GM23338 (cell line): ENCODE data around the gene NEU2. TPM values are rescaled to one million over a fixed set of nuclear protein-coding genes. Genes with fewer than 3 reads are reported as not detected.

Experiments used
- ATAC-seq: fragments of 200-7000 bp; cut with Tn5 transposase; 3 replicates; pipeline ENCODE4 v1.9.1; 2020
- DNase-seq: peaks from one replicate; pipeline ENCODE4 v3.0.0-alpha.2; 2015; ENCODE audit warnings: low spot score
- H2AFZ ChIP-seq: fragments of 200-600 bp; sonication (generic); 2 replicates; pipeline ENCODE4 v1.8.0; 2016; ENCODE audit warnings: antibody characterized with exemption, mild to moderate bottlenecking, moderate library complexity
- H3F3A ChIP-seq: fragments of 200-600 bp; sonication (generic); replicated peaks from 2 replicates; pipeline ENCODE4 v1.8.0; 2017; ENCODE audit warnings: antibody characterized with exemption, mixed run types, low read depth
- H3K27ac ChIP-seq: fragments of 200-600 bp; sonication (generic); 2 replicates; pipeline ENCODE4 v1.6.1; 2016; ENCODE audit warnings: low read depth
- H3K27me3 ChIP-seq: fragments of 200-600 bp; sonication (generic); 2 replicates; pipeline ENCODE4 v1.8.0; 2016; ENCODE audit warnings: mild to moderate bottlenecking, mixed run types, moderate library complexity; ENCODE audit not compliant: insufficient read depth
- H3K36me3 ChIP-seq: fragments of 200-600 bp; sonication (generic); 2 replicates; pipeline ENCODE4 v1.8.0; 2016; ENCODE audit warnings: mild to moderate bottlenecking; ENCODE audit not compliant: insufficient read depth
- H3K4me1 ChIP-seq: fragments of 200-600 bp; sonication (generic); 2 replicates; pipeline ENCODE4 v1.8.0; 2016; ENCODE audit warnings: mild to moderate bottlenecking, moderate library complexity; ENCODE audit not compliant: insufficient read depth
- H3K4me2 ChIP-seq: fragments of 200-600 bp; sonication (generic); 2 replicates; pipeline ENCODE4 v1.7.1; 2017; ENCODE audit warnings: mixed run types
- H3K4me3 ChIP-seq: fragments of 200-600 bp; sonication (generic); 2 replicates; pipeline ENCODE4 v1.6.1; 2016; ENCODE audit warnings: mixed run types
- H3K79me2 ChIP-seq: fragments of 200-600 bp; sonication (generic); replicated peaks from 2 replicates; pipeline ENCODE4 v1.8.0; 2017; ENCODE audit warnings: mild to moderate bottlenecking; ENCODE audit not compliant: insufficient read depth
- H3K9me2 ChIP-seq: fragments of 200-600 bp; sonication (generic); 2 replicates; pipeline ENCODE4 v1.8.0; 2017; ENCODE audit not compliant: insufficient read depth
- H4K20me1 ChIP-seq: fragments of 200-600 bp; sonication (generic); replicated peaks from 2 replicates; pipeline ENCODE4 v1.8.0; 2017; ENCODE audit warnings: mild to moderate bottlenecking; ENCODE audit not compliant: insufficient read depth
- H3K27ac Mint-ChIP-seq: 2 replicates; pipeline ENCODE4 v1.8.0; 2020; ENCODE audit warnings: inconsistent platforms, mild to moderate bottlenecking, moderate library complexity, mixed read lengths
- H3K27me3 Mint-ChIP-seq: 3 replicates; pipeline ENCODE4 v1.8.0; 2022; ENCODE audit warnings: low read depth, mild to moderate bottlenecking, moderate library complexity, mixed read lengths, inconsistent platforms; ENCODE audit not compliant: insufficient read depth, poor library complexity
- H3K36me3 Mint-ChIP-seq: 3 replicates; pipeline ENCODE4 v1.8.0; 2021; ENCODE audit warnings: low read depth, mild to moderate bottlenecking, inconsistent platforms, moderate library complexity, mixed read lengths
- H3K4me1 Mint-ChIP-seq: 3 replicates; pipeline ENCODE4 v1.8.0; 2020; ENCODE audit warnings: mild to moderate bottlenecking, inconsistent platforms, mixed read lengths
- H3K4me3 Mint-ChIP-seq: 3 replicates; pipeline ENCODE4 v1.8.0; 2021; ENCODE audit warnings: moderate library complexity, mild to moderate bottlenecking, inconsistent platforms, mixed read lengths
- H3K9me3 Mint-ChIP-seq: 3 replicates; pipeline ENCODE4 v1.8.0; 2020; ENCODE audit warnings: moderate library complexity, mild to moderate bottlenecking, inconsistent platforms, mixed read lengths
- EZH2 ChIP-seq: fragments of 200-600 bp; sonication (generic); IDR thresholded peaks from one replicate; pipeline ENCODE4 v1.8.0; 2017; ENCODE audit warnings: antibody characterized with exemption, mild to moderate bottlenecking, low read depth; ENCODE audit not compliant: unreplicated experiment
- EZH2phosphoT487 ChIP-seq: fragments of 200-600 bp; sonication (generic); IDR thresholded peaks from one replicate; pipeline ENCODE4 v1.8.1; 2018; ENCODE audit warnings: antibody characterized with exemption; ENCODE audit not compliant: unreplicated experiment
- POLR2AphosphoS5 ChIP-seq: IDR thresholded peaks from 2 replicates; pipeline ENCODE4 v1.6.1; 2016; ENCODE audit warnings: antibody characterized with exemption, low read depth
- ZNF114 ChIP-seq: fragments of 250-450 bp; sonication (Bioruptor Pico); IDR thresholded peaks from 2 replicates; pipeline ENCODE4 v1.5.0; 2020; ENCODE audit warnings: mild to moderate bottlenecking, moderate library complexity
- polyA plus RNA-seq: library from polyadenylated mRNA; unstranded; fragments of >200 nt; fragmentation: Nextera tagmentation; extraction: Ambion mirVana; gene quantifications from 2 replicates; pipeline ENCODE4 v1.2.1, GENCODE V29; 2016
- total RNA-seq: library from RNA; depleted of rRNA; stranded (reverse); fragments of >200 nt; shearing (Covaris generic); gene quantifications from 2 replicates; pipeline ENCODE4 v1.2.3, GENCODE V29; 2014
- TF ChIP-seq, protein P1 (sequence below), 2 experiments: fragments of 200-600 bp in 1 of 2; sonication (generic) in 1 of 2; conservative IDR thresholded peaks; 2 replicates each; pipeline versions ENCODE4 v1.5.1 to v1.6.1; 2016 to 2017; ENCODE audit warnings: antibody characterized with exemption in 2 of 2, low read depth in 2 of 2, mild to moderate bottlenecking in 2 of 2, moderate library complexity in 1 of 2
- TF ChIP-seq, protein P2 (sequence below): IDR thresholded peaks from 2 replicates; pipeline ENCODE4 v1.6.1; 2016; ENCODE audit warnings: antibody characterized with exemption
- TF ChIP-seq, protein P3 (sequence below): fragments of 250-450 bp; sonication (Bioruptor Pico); IDR thresholded peaks from 2 replicates; pipeline ENCODE4 v1.5.0; 2020; ENCODE audit warnings: mild to moderate bottlenecking, moderate library complexity
- TF ChIP-seq, protein P4 (sequence below): IDR thresholded peaks from one replicate; pipeline ENCODE4 v1.6.1; 2018; ENCODE audit warnings: antibody characterized with exemption; ENCODE audit not compliant: unreplicated experiment

NEU2 gene
- total and polyA plus RNA-seq, 2 experiments from 2014 or later, result not detected

DNA sequence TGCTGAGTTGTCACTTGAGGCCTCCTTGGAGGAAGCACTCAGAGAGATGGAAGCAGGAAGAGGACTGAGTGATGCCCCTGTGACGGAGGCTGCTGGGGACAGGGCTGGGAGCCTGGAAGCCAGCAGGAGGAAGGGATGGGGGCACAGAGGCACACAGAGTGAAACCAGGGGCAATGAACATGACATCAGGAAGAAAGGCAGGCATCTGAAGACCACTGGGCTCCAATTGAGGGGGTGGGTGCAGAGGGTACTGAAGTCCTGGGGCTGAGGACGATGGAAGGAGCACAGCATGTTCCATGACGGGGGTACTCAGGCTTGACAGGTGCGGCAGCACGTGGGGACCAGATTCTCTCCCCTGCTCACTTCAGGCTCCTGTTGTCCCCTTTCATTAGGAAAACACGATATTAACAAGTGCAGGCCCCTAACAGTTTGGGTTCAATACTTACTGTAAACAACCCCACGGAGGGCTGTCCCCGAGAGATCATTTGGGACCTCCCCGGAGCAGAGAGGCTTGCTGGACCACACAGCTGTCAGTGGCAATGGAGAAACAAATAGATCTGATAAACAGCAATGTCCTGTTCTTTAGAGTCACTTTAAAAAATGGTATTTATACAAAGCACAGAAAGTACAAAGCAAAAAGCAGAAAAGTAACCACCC, 36.4 kb downstream of the NEU2 start (continued):
- TF ChIP-seq, protein P1, sequence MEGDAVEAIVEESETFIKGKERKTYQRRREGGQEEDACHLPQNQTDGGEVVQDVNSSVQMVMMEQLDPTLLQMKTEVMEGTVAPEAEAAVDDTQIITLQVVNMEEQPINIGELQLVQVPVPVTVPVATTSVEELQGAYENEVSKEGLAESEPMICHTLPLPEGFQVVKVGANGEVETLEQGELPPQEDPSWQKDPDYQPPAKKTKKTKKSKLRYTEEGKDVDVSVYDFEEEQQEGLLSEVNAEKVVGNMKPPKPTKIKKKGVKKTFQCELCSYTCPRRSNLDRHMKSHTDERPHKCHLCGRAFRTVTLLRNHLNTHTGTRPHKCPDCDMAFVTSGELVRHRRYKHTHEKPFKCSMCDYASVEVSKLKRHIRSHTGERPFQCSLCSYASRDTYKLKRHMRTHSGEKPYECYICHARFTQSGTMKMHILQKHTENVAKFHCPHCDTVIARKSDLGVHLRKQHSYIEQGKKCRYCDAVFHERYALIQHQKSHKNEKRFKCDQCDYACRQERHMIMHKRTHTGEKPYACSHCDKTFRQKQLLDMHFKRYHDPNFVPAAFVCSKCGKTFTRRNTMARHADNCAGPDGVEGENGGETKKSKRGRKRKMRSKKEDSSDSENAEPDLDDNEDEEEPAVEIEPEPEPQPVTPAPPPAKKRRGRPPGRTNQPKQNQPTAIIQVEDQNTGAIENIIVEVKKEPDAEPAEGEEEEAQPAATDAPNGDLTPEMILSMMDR (conservative IDR thresholded peaks at IDR 0.05; ENCODE audit: low read depth in 2 of 2), result no peak

DNA sequence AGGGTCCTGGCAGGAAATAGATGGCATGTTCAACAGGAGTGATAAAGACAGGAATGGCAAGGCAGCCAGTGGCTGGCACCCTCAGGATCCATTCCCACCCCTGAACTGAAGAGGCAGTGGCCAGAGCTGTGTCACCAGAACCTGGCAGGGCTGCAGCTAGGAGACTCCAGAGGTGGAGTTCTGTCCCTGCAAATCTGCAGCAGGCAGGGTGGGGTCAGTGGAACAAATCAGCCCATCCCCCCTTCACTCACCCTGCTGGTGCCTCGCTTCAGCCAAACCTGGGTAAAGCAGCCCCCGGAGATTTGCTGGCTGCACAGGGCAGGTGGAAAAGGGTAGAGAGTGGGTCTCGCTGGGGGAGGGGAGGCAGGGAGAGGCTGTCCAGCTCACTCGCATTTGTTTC, 40.4 kb downstream of the NEU2 start:
- H3K27ac ChIP-seq, result no peak overlapping the region
- Mint-ChIP-seq H3K9me3 (peaks cover 4% of the 10 kb centered on the region; the same call in 2 of the 3 replicates), H3K27me3 (peaks cover 4% of the 10 kb centered on the region), H3K4me3 (no peak overlapping the region), H3K36me3 (no peaks in the 10 kb centered on the region), H3K27ac (no peak overlapping the region), H3K4me1 (peaks cover 2% of the 10 kb centered on the region; the same call in 1 of the 3 replicates)
- peak overlapping the region; percentile 74; the same call in 1 of the 2 replicates for H2AFZ ChIP-seq
- H3K4me2 ChIP-seq, result no peak overlapping the region
- no peaks in the 10 kb centered on the region for H3K27me3 ChIP-seq
- no peak overlapping the region for H3K4me3 ChIP-seq
- H3K36me3 ChIP-seq, result no peaks in the 10 kb centered on the region
- H3K9me2 ChIP-seq, result no peaks in the 10 kb centered on the region
- ATAC-seq (peak; percentile 34), DNase-seq (no peak)
- no peaks in the 10 kb centered on the region for H4K20me1 ChIP-seq
- H3K4me1 ChIP-seq, result peaks cover 7% of the 10 kb centered on the region; the same call in 1 of the 2 replicates
- no peaks in the 10 kb centered on the region for H3F3A ChIP-seq
- H3K79me2 ChIP-seq, result no peaks in the 10 kb centered on the region
- no peak for TF ChIP-seq EZH2
- TF ChIP-seq, protein P2, sequence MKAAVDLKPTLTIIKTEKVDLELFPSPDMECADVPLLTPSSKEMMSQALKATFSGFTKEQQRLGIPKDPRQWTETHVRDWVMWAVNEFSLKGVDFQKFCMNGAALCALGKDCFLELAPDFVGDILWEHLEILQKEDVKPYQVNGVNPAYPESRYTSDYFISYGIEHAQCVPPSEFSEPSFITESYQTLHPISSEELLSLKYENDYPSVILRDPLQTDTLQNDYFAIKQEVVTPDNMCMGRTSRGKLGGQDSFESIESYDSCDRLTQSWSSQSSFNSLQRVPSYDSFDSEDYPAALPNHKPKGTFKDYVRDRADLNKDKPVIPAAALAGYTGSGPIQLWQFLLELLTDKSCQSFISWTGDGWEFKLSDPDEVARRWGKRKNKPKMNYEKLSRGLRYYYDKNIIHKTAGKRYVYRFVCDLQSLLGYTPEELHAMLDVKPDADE, result no peak
- TF ChIP-seq ZNF114 (CRISPR knock-in tag), result no peak
- no peak for TF ChIP-seq POLR2AphosphoS5
- TF ChIP-seq, protein P3, sequence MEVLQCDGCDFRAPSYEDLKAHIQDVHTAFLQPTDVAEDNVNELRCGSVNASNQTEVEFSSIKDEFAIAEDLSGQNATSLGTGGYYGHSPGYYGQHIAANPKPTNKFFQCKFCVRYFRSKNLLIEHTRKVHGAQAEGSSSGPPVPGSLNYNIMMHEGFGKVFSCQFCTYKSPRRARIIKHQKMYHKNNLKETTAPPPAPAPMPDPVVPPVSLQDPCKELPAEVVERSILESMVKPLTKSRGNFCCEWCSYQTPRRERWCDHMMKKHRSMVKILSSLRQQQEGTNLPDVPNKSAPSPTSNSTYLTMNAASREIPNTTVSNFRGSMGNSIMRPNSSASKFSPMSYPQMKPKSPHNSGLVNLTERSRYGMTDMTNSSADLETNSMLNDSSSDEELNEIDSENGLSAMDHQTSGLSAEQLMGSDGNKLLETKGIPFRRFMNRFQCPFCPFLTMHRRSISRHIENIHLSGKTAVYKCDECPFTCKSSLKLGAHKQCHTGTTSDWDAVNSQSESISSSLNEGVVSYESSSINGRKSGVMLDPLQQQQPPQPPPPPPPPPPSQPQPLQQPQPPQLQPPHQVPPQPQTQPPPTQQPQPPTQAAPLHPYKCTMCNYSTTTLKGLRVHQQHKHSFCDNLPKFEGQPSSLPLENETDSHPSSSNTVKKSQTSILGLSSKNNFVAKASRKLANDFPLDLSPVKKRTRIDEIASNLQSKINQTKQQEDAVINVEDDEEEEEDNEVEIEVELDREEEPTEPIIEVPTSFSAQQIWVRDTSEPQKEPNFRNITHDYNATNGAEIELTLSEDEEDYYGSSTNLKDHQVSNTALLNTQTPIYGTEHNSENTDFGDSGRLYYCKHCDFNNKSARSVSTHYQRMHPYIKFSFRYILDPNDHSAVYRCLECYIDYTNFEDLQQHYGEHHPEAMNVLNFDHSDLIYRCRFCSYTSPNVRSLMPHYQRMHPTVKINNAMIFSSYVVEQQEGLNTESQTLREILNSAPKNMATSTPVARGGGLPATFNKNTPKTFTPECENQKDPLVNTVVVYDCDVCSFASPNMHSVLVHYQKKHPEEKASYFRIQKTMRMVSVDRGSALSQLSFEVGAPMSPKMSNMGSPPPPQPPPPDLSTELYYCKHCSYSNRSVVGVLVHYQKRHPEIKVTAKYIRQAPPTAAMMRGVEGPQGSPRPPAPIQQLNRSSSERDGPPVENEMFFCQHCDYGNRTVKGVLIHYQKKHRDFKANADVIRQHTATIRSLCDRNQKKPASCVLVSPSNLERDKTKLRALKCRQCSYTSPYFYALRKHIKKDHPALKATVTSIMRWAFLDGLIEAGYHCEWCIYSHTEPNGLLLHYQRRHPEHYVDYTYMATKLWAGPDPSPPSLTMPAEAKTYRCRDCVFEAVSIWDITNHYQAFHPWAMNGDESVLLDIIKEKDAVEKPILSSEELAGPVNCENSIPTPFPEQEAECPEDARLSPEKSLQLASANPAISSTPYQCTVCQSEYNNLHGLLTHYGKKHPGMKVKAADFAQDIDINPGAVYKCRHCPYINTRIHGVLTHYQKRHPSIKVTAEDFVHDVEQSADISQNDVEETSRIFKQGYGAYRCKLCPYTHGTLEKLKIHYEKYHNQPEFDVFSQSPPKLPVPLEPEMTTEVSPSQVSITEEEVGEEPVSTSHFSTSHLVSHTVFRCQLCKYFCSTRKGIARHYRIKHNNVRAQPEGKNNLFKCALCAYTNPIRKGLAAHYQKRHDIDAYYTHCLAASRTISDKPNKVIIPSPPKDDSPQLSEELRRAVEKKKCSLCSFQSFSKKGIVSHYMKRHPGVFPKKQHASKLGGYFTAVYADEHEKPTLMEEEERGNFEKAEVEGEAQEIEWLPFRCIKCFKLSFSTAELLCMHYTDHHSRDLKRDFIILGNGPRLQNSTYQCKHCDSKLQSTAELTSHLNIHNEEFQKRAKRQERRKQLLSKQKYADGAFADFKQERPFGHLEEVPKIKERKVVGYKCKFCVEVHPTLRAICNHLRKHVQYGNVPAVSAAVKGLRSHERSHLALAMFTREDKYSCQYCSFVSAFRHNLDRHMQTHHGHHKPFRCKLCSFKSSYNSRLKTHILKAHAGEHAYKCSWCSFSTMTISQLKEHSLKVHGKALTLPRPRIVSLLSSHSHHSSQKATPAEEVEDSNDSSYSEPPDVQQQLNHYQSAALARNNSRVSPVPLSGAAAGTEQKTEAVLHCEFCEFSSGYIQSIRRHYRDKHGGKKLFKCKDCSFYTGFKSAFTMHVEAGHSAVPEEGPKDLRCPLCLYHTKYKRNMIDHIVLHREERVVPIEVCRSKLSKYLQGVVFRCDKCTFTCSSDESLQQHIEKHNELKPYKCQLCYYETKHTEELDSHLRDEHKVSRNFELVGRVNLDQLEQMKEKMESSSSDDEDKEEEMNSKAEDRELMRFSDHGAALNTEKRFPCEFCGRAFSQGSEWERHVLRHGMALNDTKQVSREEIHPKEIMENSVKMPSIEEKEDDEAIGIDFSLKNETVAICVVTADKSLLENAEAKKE (CRISPR knock-in tag), result no peak
- no peak for TF ChIP-seq EZH2phosphoT487
- TF ChIP-seq, protein P4, sequence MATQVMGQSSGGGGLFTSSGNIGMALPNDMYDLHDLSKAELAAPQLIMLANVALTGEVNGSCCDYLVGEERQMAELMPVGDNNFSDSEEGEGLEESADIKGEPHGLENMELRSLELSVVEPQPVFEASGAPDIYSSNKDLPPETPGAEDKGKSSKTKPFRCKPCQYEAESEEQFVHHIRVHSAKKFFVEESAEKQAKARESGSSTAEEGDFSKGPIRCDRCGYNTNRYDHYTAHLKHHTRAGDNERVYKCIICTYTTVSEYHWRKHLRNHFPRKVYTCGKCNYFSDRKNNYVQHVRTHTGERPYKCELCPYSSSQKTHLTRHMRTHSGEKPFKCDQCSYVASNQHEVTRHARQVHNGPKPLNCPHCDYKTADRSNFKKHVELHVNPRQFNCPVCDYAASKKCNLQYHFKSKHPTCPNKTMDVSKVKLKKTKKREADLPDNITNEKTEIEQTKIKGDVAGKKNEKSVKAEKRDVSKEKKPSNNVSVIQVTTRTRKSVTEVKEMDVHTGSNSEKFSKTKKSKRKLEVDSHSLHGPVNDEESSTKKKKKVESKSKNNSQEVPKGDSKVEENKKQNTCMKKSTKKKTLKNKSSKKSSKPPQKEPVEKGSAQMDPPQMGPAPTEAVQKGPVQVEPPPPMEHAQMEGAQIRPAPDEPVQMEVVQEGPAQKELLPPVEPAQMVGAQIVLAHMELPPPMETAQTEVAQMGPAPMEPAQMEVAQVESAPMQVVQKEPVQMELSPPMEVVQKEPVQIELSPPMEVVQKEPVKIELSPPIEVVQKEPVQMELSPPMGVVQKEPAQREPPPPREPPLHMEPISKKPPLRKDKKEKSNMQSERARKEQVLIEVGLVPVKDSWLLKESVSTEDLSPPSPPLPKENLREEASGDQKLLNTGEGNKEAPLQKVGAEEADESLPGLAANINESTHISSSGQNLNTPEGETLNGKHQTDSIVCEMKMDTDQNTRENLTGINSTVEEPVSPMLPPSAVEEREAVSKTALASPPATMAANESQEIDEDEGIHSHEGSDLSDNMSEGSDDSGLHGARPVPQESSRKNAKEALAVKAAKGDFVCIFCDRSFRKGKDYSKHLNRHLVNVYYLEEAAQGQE, result no peak
- TF ChIP-seq, protein P1 (conservative IDR thresholded peaks at IDR 0.05; ENCODE audit: low read depth in 2 of 2), result no peak
